HEK293T (cell line): ENCODE results near the gene DOCK1.

ENCODE experiments used
- ARNT ChIP-seq: fragments of 450-650 bp; IDR thresholded peaks from 2 replicates; pipeline ENCODE4 v1.6.1; 2017; ENCODE audit warnings: mild to moderate bottlenecking
- BHLHE40 ChIP-seq: fragments of 450-650 bp; IDR thresholded peaks from 2 replicates; pipeline ENCODE4 v1.6.1; 2016; ENCODE audit warnings: mild to moderate bottlenecking, moderate library complexity, borderline replicate concordance
- ELF4 ChIP-seq: fragments of 450-650 bp; IDR thresholded peaks from 2 replicates; pipeline ENCODE4 v1.6.1; 2017; ENCODE audit warnings: antibody characterized with exemption
- FOXA1 ChIP-seq: fragments of 450-650 bp; IDR thresholded peaks from 2 replicates; pipeline ENCODE4 v1.6.1; 2016; ENCODE audit warnings: mild to moderate bottlenecking
- FOXM1 ChIP-seq: fragments of 450-650 bp; IDR thresholded peaks from 2 replicates; pipeline ENCODE4 v1.6.1; 2017; ENCODE audit warnings: mild to moderate bottlenecking, borderline replicate concordance
- L3MBTL2 ChIP-seq: fragments of 450-650 bp; conservative IDR thresholded peaks from 2 replicates; pipeline ENCODE4 v1.6.1; 2016; ENCODE audit warnings: mild to moderate bottlenecking
- LEF1 ChIP-seq: fragments of 450-650 bp; IDR thresholded peaks from 2 replicates; pipeline ENCODE4 v1.6.1; 2017; ENCODE audit warnings: mild to moderate bottlenecking, borderline replicate concordance
- NFRKB ChIP-seq: fragments of 450-650 bp; IDR thresholded peaks from 2 replicates; pipeline ENCODE4 v1.6.1; 2016; ENCODE audit warnings: mild to moderate bottlenecking, moderate library complexity
- PKNOX1 ChIP-seq: fragments of 450-650 bp; IDR thresholded peaks from 2 replicates; pipeline ENCODE4 v1.6.1; 2016
- SP1 ChIP-seq: fragments of 450-650 bp; IDR thresholded peaks from 2 replicates; pipeline ENCODE4 v1.6.1; 2017
- SUZ12 ChIP-seq: fragments of 450-650 bp; IDR thresholded peaks from 2 replicates; pipeline ENCODE4 v1.6.1; 2016; ENCODE audit warnings: mild to moderate bottlenecking
- TARDBP ChIP-seq: fragments of 450-650 bp; IDR thresholded peaks from 2 replicates; pipeline ENCODE4 v1.6.1; 2016
- ZNF384 ChIP-seq: fragments of 450-650 bp; IDR thresholded peaks from 2 replicates; pipeline ENCODE4 v1.6.1; 2016

DNA sequence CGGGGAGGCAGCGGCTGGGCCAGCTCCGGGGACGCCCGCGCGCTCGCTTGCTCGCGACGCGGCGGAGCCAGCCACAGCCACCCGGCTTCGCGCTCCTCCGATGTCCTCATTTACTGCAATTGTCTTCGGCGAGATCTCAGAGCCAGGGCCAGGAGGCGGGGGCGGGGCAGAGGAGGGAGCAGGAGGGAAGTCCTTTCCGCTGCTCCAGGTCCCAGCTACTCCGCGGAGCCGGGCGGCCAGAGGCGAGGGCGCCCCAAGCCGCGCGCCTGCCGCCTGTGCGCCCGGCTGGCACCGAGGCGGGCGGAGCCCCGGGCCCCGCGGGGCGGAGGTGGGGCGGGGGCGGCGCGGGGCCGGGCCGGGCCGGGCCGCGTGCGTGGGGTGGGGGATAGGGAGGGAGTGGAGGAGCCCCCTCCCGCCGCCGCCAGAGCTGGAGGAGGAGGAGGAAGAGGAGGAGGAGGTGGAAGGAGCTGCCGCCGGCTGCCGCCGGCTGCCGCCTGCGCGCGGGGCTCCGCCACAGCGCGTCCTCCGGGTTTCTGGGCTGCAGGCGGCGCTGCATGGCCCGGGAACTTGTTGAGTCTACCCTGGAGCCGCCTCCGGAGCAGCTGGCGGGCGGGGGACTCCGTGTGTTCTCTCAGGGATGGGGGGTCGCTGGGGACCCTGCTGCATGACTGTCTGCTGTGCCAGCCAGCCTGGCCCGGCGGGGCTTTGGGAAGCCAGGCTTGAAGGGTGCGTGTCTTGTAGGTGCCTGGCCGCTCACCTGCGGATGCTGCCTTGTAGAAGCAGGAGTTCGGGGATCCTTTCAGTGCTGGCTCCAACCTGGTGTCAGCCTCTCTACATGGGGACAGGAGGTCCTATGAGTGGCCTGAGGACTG, 291.3 kb downstream of the DOCK1 start, which contains the start of gene INSYN2A:
- no peak for TF ChIP-seq FOXM1
- TF ChIP-seq SP1 = no peak
- TF ChIP-seq SUZ12 = no peak
- no peak for TF ChIP-seq ARNT
- TF ChIP-seq ZNF384 = no peak
- no peak for TF ChIP-seq NFRKB
- no peak for TF ChIP-seq BHLHE40
- no peak for TF ChIP-seq FOXA1
- TF ChIP-seq ELF4 = no peak
- no peak for TF ChIP-seq TARDBP
- no peak for TF ChIP-seq L3MBTL2
- TF ChIP-seq PKNOX1 = no peak
- TF ChIP-seq LEF1 = no peak
